ENCODE data around the gene TK1. TPM values are rescaled to one million over a fixed set of nuclear protein-coding genes. Genes with fewer than 3 reads are reported as not detected.

The TK1 gene
- total RNA-seq, 4 donors from 2014 or later: 1.7 to 4.1 (median 2.9) TPM

- no peak overlapping the region for H3K4me3 ChIP-seq (ENCODE audit: low read depth, poor library complexity, severe bottlenecking)
- intact Hi-C loops (cut with DNase I; ENCODE audit: low total_unique reads): no loop called here
- no peak for TF ChIP-seq CTCF (IDR thresholded peaks at IDR 0.05)
- TF ChIP-seq POLR2A (IDR thresholded peaks at IDR 0.05): no peak
- WGBS, 2 donors: 46 to 47% methylated on average over 10 to 15 of the region's 18 CpGs
- no peak for DNase-seq (ENCODE audit: low spot score in 2 of 2)
These were observed 41.9 kb downstream of the TK1 start for GRCh38 chr17:78144736-78145641.

- TF ChIP-seq POLR2A (IDR thresholded peaks at IDR 0.05) (no peak), CTCF (IDR thresholded peaks at IDR 0.05) (no peak)
- H3K4me3 ChIP-seq (ENCODE audit: low read depth, poor library complexity, severe bottlenecking): no peak overlapping the region
- intact Hi-C loops (cut with DNase I; ENCODE audit: low total_unique reads): no loop called here
- 59 to 63% methylated on average over 11 of the region's 11 CpGs for WGBS, 2 donors
- DNase-seq (ENCODE audit: low spot score in 2 of 2): peak; percentile 71 to 93
These were observed 42.6 kb downstream of the TK1 start for GRCh38 chr17:78144147-78144719.

GRCh38 chr17:78143214-78144146 lies 43.4 kb downstream of the TK1 start:
- intact Hi-C loops (cut with DNase I; ENCODE audit: low total_unique reads): no loop called here
- no peak for DNase-seq (ENCODE audit: low spot score in 2 of 2)
- WGBS, 2 donors: 91% methylated on average over 21 of the region's 21 CpGs
- no peak overlapping the region for H3K4me3 ChIP-seq (ENCODE audit: low read depth, poor library complexity, severe bottlenecking)
- TF ChIP-seq CTCF (IDR thresholded peaks at IDR 0.05) (no peak), POLR2A (IDR thresholded peaks at IDR 0.05) (no peak)

DNA sequence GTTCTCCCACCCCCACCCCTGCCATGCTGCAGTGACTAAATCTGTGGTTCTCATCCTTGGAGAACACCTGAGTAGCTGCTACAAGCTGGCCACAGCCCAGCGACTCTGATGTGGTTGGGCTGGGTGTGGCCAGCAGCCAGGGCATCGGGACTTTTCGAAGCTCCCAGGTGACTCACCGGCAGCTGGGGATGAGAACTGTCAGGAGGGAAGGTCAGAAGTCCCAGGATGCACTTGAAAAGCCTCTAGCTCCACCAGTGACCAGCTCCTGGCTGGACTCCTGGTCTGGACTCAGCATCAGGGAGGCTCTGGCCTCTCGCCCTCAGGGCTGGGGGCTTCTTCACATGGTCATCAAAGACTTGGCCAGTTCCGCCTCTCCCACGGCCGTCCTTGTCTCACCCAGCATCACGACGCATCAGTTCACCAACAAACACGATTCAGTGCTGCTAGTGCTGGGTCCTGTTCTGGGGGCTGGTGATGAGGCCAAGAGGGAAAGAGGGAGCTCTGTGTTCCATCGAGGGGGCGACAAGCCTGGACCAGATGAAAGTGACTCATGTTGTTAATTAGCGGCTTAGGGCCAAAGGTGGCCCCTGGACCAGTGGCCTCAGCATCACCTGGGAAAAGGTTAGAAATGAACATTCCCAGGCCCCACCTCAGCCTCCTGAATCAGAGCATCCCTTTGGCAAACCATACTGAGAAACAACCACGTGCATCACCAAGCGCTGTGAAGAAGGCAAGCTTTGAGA lies 44.6 kb downstream of the TK1 start:
- TF ChIP-seq CTCF (IDR thresholded peaks at IDR 0.05) (no peak), POLR2A (IDR thresholded peaks at IDR 0.05) (no peak)
- whole genome bisulfite sequencing, 2 donors: 54 to 61% methylated on average over 12 to 16 of the region's 16 CpGs
- no peak overlapping the region for H3K4me3 ChIP-seq (ENCODE audit: low read depth, poor library complexity, severe bottlenecking)
- DNase-seq (ENCODE audit: low spot score in 2 of 2): peak; percentile 67 to 87
- intact Hi-C loops (cut with DNase I; ENCODE audit: low total_unique reads): no loop called here

DNA sequence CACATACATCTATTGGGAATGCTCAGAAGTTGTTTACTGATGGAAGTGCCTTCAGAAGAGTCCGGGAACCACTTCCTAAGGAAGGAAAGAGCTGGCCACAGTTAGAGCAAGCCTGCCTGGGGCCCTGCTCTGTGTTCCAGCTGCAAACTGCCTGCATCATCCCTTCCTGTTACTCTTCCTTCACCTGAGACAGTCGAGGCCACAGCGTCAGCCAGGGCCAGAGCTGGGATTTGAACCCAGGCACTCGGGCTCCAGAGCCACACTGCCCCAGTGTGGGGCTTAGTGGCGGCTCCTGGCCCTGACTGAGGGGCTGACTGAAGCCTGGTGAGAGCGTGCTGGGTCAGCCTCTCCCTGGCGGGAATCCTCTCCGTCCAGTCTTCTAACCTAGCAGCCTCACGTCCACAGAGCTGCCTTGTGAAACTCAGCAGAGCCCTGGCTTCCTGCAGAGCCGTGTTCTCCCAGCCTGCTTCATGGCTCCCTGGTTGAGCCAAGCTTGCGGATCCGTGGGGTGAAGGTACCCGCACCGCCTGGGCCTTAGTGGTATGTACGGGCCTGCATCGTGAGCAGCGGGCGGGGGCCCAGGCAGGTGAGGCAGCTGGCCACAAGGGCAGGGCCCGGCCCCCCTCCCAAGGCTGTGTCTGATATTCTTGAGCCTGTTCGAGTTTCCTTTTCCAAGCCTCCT lies 45.3 kb downstream of the TK1 start:
- TF ChIP-seq CTCF (IDR thresholded peaks at IDR 0.05) (no peak), POLR2A (IDR thresholded peaks at IDR 0.05) (no peak)
- no peak for DNase-seq (ENCODE audit: low spot score in 2 of 2)
- no peak overlapping the region for H3K4me3 ChIP-seq (ENCODE audit: low read depth, poor library complexity, severe bottlenecking)
- WGBS, 2 donors: 54 to 63% methylated on average over 15 to 20 of the region's 20 CpGs
- intact Hi-C loops (cut with DNase I; ENCODE audit: low total_unique reads): no loop called here
